Measurements from ENCODE around the gene RFX5.
"Not testable (repeated sequence)": the region's sequence is repeated elsewhere in the genome, so short reads cannot be mapped to it uniquely, and the experiment has no call there.

Gene RFX5

GRCh38 chr1:151346769-151347522 lies at the start of gene RFX5:
Gene RFX5, minus strand, starts transcription at chr1:151347252. Its CDS starts 932 bp downstream, at chr1:151346320.
- DNase-seq: peak; percentile 100

GRCh38 chr1:151396265-151396664 lies 49.2 kb upstream of the RFX5 start:
- not testable (repeated sequence) for DNase-seq

GRCh38 chr1:151393583-151393982 lies 46.5 kb upstream of the RFX5 start:
- DNase-seq: no peak

GRCh38 chr1:151391079-151391563 lies 44.1 kb upstream of the RFX5 start:
- DNase-seq: no peak

- not testable (repeated sequence) for DNase-seq
Observed at GRCh38 chr1:151390221-151391078, 43.4 kb upstream of the RFX5 start.

GRCh38 chr1:151386002-151386401 lies 39.0 kb upstream of the RFX5 start:
- no peak for DNase-seq

GRCh38 chr1:151384584-151384983 lies 37.5 kb upstream of the RFX5 start:
- DNase-seq: no peak

- DNase-seq: no peak
Observed at GRCh38 chr1:151377150-151377884, 30.3 kb upstream of the RFX5 start.

GRCh38 chr1:151373196-151373595 lies 26.1 kb upstream of the RFX5 start:
- no peak for DNase-seq

GRCh38 chr1:151372058-151372934 lies 25.2 kb upstream of the RFX5 start, which contains the start of gene SELENBP1:
Gene SELENBP1, minus strand, starts transcription at chr1:151372705. Its CDS starts 64 bp downstream, at chr1:151372641.
- peak; percentile 100 for DNase-seq

- peak; percentile 100 for DNase-seq
Observed at GRCh38 chr1:151371370-151372057, 24.5 kb upstream of the RFX5 start.

GRCh38 chr1:151370211-151370911 lies 23.3 kb upstream of the RFX5 start:
- no peak for DNase-seq

- DNase-seq: no peak
Observed at GRCh38 chr1:151369621-151370048, 22.6 kb upstream of the RFX5 start.

- DNase-seq: no peak
Observed at GRCh38 chr1:151369302-151369610, 22.2 kb upstream of the RFX5 start.

- DNase-seq: no peak
Observed at GRCh38 chr1:151368393-151369301, 21.6 kb upstream of the RFX5 start.

- no peak for DNase-seq
Observed at GRCh38 chr1:151367658-151368392, 20.8 kb upstream of the RFX5 start.

GRCh38 chr1:151364996-151365395 lies 17.9 kb upstream of the RFX5 start:
- no peak for DNase-seq

GRCh38 chr1:151362308-151363155 lies 15.5 kb upstream of the RFX5 start:
- no peak for DNase-seq

All from DMS 273 treated with DMSO at 0.1 percent for 48 hours (cell line).